C4-2B (cell line): Measurements from ENCODE around the gene IL17C.

Experiments used
- ZFX ChIP-seq: fragments of 450-650 bp; IDR thresholded peaks from 2 replicates; pipeline ENCODE4 v1.6.1; 2017
- TF ChIP-seq, protein P1 (sequence below): fragments of 450-650 bp; conservative IDR thresholded peaks from 2 replicates; pipeline ENCODE4 v1.5.1; 2017; ENCODE audit warnings: mild to moderate bottlenecking

- TF ChIP-seq, protein P1, sequence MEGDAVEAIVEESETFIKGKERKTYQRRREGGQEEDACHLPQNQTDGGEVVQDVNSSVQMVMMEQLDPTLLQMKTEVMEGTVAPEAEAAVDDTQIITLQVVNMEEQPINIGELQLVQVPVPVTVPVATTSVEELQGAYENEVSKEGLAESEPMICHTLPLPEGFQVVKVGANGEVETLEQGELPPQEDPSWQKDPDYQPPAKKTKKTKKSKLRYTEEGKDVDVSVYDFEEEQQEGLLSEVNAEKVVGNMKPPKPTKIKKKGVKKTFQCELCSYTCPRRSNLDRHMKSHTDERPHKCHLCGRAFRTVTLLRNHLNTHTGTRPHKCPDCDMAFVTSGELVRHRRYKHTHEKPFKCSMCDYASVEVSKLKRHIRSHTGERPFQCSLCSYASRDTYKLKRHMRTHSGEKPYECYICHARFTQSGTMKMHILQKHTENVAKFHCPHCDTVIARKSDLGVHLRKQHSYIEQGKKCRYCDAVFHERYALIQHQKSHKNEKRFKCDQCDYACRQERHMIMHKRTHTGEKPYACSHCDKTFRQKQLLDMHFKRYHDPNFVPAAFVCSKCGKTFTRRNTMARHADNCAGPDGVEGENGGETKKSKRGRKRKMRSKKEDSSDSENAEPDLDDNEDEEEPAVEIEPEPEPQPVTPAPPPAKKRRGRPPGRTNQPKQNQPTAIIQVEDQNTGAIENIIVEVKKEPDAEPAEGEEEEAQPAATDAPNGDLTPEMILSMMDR: no peak
- no peak for TF ChIP-seq ZFX
These were observed 48.8 kb downstream of the IL17C start for GRCh38 chr16:88687254-88687576.
